ENCODE measurements around the gene LRCH3.
"Not testable (repeated sequence)": the region's sequence is repeated elsewhere in the genome, so short reads cannot be mapped to it uniquely, and the experiment has no call there.

Gene LRCH3

DNA sequence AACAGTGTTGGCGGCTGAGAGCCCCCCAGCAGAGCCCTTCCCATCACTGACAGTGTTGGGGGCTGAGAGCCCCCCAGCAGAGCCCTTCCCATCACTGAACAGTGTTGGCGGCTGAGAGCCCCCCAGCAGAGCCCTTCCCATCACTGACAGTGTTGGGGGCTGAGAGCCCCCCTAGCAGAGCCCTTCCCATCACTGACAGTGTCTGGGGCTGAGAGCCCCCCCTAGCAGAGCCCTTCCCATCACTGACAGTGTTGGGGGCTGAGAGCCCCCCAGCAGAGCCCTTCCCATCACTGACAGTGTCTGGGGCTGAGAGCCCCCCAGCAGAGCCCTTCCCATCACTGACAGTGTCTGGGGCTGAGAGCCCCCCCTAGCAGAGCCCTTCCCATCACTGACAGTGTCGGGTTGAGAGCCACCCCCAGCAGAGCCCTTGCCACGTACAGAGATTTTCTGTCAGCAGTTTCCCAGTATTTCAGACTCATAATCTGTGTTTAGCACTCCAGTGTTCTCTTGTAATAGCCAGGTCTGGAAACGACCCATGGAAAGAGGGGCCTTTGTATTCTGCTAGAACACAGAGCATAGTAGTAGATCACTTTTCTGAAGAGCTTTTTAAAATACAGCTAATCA, 96.5 kb downstream of the LRCH3 start:
- not testable (repeated sequence) for DNase-seq

DNA sequence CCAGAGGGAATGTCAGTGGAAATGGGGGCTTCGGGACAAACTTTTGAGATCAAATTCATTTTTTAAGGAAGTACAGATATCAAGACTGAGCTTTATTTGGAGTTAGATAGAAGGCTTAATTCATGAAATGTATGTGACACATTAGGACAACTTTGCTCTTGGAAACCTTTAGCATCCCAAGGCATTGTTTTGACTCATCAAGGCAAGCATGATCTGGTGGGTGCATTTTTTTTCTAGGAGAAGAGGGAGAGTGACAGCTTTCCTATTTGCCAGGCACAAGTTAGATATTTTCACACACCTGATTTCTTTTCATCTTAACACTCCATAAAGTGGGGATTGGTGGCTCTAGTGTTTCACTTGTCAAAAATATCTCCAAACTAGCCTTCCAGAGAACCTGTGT, 97.5 kb downstream of the LRCH3 start:
- DNase-seq, result no peak

DNA sequence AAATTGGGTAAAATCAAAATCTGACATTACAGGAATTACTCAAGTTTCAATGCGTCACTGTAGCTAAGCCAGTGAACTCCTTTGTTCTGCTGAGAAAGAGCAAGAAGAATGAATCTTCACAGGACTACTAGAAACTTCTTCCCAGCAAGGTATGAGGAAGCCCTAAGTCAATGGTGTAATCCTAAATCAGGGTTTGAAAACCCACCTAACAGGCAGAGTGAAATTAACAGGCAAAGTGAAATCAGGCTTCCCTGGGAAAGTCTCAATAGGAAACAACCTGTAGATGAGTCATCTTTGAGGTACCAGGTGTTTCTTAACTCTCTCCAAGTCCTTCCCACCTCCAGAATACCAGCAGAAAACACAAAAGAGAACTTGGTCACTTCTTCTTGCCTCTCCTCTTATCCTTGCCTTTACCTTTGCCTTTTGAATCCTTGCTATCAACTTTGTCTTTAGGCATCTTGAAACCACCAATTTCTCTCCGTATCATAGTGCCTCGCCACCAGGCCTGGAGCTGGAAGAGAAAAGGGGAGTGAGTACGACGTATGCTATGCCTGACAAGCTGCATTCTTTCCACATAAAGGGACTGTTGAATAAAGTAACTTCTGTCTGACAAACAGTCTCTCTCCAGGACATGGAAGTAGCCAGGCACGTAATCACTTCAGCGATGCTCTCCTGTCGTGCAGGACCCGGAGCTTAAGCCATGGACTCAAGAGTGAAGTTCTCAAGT, 98.3 kb downstream of the LRCH3 start:
- DNase-seq, result no peak

DNA sequence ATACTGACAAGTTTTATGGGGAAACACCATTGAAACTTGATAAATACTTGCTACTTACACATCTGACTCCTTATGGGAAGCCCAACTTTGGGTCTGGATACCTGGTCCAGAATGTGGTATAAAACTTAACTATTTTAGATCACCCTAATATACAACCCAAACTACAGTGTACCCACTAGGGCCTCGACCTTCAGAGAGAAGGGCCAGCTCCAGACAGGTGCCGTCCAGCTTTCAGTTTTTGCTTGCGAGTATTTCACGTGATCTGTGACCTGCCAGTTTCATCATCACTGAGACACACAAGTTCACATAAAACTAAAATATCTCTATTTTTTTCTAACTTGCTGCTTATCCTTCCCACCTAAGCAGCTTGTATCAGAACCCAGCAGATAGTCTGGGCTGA, 99.6 kb downstream of the LRCH3 start:
- no peak for DNase-seq

DNA sequence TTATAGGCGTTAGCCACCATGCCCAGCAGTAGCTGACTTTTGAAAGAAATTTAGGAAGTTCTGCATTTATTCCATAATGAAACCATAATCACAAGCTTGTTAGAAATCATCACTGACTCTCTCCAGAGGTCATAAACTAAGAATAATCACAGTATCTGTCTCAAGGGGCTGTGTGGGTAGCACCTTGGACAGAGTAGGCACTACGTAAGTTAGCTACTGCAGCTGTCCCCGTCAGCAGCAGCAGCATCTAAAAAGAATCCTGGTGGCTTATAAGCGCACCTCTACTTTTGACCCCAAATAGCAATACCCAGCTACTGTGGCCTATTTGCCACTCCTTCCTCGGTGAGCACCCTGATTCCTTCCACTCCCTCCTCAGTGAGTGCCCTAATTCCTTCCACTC, 101.1 kb downstream of the LRCH3 start:
- DNase-seq, result no peak

DNA sequence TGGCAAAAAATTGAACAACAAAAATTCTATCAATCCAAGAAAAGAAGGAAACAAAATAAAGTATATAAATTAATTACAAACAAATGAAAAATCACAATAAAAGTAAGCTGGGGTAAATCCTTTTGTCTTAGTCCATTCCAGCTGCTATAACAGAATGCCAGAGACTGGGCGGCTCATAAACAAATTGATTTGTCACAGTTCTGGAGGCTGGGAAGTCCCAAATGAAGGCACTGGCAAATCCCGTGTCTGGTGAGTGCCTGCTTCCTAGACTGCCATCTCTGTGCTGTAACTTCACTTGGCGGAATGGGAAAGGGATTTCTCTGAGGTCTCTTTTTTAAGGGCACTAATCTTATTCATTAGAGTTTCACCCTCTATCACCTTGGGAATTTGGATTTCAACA, 105.4 kb downstream of the LRCH3 start:
- no peak for DNase-seq

DNA sequence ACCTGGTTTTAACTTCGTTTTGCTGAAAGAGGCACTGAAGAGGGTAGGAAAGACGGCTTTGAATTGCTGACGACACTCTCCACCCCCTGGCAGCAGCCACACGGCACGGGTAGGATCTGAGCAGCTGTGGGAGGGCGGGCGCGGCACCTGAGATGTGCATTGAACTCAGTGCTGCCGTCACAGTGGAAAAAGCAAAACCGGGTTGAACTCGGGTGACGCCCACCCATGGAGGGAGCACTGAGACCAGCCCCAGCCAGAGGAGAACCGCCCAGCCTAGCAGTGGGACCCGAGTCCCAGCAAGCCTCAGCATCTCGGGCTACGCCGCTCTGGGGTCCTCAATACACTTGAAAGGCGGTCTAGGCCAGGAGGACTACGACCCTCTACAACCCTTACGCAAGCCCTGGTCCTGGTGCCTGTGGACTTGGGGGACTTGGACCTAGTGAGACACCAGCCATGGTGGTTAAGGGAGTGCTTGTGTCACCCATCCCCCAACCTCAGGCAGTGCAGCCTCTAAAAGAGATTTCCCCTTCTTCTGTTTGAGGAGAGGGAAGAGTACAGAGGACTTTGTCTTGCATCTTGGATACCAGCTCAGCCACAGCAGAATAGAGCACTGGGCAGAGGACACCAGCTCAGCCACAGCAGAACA, 108.9 kb downstream of the LRCH3 start:
- no peak for DNase-seq

DNA sequence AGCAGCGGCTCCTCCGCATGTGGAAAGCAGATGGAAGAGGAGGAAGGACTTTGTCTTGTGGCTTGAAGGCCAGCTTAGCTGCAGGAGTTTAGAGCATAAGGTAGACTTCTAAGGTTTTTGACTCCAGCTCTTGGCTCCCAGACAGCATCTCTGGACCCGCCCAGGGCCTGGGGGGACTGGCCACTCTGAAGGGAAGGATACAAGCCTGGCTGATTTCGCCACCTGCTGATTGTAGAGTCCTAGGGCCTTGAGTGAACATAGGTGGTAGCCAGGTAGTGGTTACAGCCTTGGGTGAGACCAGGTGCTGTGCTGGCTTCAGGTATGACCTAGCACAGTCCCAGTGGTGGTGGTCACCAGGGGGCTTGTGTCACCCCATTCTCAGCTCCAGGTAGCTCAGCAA, 110.6 kb downstream of the LRCH3 start:
- DNase-seq, result no peak

DNA sequence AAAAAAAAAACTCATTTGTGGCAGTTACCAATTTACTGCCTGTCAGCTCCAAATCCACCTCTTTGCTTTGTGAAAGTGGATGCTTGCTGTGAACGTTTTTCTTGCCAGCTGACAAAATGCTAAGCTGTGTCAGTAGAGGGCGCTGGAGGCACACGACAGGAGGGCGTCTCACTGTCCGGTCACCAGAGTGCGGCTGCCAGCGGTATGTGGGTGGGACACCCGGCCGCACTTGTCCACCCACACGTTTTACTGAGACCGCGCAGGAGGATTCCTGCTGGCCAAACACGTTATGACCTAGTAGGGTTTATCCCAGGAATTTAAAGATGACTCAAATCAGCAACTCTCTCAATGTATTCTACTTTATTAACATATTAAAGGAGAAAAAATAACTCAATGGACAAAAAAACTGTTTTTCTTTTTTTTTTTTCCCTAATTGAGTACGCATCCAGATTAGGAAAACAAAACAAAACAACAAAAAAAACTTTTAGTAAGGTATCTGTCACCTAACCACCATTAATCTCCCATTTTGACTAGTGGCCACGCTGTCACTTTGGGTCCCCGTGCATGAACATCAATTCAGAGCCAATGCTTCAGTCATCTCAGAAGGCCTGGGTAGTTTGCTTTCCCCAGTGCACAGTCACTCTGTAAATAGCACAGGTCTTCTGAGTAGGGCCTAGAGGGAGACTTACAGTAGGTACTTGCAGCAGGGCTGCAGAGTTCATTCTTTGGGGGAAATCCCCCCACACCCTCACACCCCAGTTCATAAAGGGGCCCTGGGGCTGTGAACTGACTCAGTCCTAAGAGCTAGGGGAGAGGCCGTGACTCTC, 115.2 kb downstream of the LRCH3 start:
- DNase-seq, result peak in 1 of 2 experiments; percentile 49

DNA sequence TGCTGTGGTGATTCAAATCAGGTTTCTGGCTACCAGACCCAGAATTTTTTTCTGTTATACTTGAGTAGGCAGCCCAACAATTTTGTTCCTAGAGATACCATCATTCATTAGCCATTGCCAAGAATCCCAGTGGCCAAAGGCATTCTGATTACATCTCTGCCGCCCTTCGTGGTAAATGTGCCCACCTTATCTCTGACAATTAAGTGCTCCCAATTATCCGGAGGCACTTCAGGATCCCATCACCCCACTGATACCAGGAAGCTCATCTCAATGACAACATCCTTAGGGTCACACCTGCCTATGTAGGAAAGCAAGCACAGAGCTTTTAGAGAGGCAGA, 115.8 kb downstream of the LRCH3 start:
- DNase-seq, result no peak

DNA sequence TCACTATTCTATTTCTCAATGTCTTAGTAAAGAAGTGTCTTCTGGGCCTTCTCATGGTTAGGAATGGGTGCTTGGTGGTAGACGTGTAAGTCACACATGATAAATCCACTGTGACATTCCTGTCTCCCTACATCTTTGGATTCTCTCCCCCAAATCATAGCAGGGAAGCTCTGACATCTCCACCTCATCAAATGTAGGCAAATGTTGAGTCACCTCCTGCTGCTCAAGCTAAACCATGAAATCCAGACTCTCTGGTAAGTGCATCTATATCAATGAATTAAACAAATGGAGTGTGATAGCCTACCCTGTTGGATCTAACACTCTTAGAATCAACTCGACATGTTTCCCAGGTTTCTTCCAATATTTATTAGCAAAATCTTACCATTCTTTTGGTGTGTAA, 116.1 kb downstream of the LRCH3 start:
- DNase-seq, result no peak

DNA sequence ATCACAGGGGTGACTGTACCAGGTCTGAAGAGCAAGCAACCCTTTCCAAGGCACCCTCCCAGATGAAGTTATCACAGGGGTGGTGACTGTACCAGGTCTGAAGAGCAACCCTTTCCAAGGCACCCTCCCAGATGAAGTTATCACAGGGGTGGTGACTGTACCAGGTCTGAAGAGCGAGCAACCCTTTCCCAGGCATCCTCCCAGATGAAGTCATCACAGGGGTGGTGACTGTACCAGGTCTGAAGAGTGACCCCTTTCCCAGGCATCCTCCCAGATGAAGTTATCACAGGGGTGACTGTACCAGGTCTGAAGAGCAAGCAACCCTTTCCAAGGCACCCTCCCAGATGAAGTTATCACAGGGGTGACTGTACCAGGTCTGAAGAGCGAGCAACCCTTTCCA, 117.5 kb downstream of the LRCH3 start:
- not testable (repeated sequence) for DNase-seq

DNA sequence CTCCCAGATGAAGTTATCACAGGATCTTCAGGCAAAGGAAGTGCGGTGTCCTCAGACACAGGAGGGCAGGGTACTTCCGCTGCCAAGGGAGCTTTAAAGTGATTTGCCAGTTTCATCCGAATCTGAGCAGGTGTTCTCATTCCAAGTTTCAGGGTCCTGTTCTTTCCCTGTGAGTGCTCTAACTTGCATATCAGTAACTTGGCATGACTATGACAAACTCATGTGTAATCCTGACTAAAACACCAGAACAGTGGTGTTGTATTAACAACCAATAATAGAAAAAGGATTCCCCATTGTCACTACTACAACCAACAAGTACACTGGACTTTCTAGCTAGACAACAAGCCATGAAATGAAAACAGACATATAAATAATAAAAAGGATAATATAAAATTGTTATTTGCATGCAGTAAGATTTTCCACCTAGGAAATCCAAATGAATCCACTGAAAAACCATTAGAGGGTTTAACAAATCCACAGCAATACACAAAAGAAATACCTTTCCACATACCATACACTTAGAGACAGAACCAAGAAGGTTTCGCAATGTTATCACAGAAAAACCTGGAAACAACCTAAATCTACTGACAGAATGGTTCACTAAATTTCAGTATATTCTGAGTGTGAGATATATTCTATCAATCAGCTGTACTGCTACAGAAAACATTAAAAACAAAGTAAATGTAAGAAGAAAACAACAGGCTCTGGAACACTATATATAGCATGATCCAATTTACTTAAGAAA, 118.1 kb downstream of the LRCH3 start:
- no peak for DNase-seq

DNA sequence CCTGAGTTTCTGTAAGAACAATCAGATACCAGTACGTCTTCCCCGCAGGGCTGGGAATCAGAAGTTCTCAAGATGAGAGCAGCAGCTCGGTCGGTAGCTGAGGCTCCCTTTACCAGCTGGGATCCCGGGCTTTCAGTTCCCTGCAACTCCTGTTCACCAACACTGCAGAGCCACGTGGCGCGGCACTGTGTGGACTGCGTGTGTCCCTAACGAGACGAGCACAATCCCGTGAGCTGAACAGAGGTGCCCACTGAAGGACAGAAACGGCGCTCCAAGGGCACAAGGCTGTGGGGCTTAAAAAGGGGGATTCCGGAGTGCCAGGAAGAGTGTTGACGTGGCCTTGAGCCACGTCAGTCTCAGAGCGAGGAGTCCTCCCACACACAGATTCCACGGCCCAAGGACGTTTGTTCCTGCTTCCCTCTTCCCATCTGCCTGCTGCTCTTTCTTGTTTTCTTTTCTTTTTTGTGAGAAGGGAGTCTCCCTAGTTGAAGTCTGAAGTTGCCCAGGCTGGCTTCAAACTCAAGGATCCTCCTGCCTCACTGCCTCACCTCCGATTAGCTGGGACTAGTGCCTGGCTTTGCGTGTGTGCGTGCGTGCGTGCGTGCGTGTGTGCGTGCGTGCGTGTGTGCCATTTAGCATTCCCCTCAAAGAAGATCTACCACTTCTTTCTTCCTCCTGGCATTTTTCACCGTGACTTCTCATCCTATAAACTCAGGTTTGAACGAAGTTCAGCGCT, 121.9 kb downstream of the LRCH3 start:
- no peak for DNase-seq

DNA sequence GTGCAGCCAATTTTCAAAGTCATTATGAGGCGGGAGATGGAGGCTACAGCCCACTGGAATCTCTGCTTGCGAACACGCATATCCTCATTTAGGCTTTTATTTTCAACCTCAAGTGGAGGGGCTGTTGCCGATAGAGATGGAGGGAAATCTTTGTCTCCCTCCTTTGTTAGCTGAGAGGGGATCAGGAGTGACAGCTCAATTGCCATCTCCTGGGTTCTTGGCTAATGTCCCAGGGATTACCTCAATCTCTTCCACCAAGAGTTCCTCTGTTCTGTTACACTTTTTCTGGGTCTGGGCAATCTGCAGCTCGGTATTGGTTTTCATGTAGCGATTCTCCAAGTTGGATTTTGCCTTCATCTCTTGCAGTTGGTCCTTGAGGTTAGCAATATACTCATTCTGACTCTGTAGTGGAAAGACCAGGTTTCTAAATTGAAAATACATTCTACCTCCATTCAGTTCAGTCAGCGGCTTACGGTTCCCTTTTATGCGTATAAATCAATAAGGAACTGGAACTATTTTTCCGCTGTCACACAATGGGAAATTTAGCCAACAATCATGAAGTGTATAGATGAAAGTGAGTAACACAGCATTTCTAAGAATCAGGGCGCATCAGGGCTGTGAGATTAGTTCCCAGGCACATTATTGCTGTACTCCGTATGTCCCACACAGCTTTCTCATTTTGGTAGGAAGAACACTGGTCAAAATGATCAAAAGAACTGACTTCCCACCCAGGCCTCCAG, 122.8 kb downstream of the LRCH3 start:
- DNase-seq, result no peak

DNA sequence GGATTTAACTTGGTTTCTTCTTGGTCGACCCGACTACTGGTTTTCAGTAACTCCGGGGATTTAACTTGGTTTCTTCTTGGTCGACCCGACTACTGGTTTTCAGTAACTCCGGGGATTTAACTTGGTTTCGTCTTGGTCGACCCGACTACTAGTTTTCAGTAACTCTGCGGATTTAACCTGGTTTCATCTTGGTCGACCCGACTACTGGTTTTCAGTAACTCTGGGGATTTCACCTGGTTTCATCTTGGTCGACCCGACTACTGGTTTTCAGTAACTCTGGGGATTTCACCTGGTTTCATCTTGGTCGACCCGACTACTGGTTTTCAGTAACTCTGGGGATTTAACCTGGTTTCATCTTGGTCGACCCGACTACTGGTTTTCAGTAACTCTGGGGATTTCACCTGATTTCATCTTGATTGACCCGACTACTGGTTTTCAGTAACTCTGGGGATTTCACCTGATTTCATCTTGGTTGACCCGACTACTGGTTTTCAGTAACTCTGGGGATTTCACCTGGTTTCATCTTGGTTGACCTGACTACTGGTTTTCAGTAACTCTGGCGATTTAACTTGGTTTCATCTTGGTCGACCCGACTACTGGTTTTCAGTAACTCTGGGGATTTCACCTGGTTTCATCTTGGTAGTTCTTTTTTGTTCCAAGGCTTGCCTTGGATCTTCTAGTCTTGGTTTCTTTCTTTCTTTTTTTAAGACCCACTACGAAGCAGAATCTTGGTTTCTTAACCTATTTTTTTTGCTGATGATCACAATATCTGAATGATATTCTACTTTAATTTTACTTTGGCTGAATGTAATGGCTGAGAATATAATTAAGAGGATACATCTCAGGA, 130.6 kb downstream of the LRCH3 start:
- DNase-seq, result not testable (repeated sequence)

DNA sequence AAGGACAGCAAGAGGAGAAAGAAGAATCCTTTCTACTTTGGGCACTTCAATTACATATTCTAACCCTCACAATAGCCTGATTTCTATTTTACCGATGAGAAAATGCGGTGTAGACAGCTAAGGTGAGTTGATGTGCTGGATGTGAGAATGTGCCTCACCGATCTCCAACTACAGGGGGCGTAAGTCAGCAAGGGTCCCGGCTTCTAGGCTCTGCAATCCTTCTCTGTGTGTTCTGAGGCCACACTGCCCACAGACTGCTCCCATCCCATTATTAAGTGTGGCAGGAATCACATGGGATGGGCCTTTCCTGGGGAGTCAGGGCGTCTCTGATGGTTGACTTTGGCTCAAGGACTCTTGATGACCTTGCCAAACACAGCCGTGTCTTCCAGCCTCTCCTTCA, 135.4 kb downstream of the LRCH3 start:
- no peak for DNase-seq

DNA sequence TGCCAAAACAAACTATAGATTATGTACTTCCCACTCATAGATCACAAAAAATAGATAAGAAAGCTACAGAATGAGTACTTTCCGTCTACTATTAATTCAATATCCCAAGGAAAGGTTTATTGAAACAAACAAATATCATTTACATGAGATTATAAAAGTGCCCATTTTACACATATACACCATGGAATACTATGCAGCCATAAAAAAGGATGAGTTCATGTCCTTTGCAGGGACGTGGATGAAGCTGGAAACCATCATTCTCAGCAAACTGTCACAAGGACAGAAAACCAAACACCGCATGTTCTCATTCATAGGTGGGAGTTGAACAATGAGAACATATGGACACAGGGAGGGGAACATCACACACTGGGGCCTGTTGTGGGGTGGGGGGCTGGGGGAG, 136.5 kb downstream of the LRCH3 start:
- DNase-seq, result not testable (repeated sequence)

DNA sequence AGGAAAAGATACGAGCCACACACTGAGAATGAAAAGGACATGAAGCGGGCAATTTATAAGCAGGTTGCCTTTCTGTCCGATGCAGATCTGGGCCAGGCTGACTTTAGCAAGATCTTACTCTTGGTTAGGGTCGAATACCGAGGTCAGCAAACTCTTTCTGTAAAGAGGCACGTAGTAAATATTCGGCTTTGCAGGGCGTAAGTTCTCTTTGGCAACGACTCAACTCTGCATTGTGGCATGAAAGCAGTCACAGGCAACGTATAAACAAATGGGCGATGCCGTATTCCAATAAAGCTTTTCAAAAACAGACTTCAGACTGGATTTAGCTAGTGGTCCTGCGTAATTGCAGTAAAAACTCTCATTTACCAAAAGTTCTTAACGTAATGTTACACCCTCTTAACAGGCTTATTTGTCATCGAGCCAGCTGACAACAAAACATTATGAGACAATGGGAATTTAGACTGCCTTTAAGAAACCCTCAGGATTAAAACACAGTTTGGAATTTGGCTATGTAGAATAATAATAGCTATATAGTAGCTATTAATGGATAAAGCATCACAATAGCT, 145.8 kb downstream of the LRCH3 start:
- no peak for DNase-seq
